GM18909 (cell line): ENCODE measurements around the gene MMEL1.
"Not testable (repeated sequence)": the region's sequence is repeated elsewhere in the genome, so short reads cannot be mapped to it uniquely, and the experiment has no call there.

ENCODE experiments used
- ATAC-seq: cut with Tn5 transposase; IDR thresholded peaks from one replicate; pipeline ENCODE4 v1.9.1; 2021; ENCODE audit warnings: mild to moderate bottlenecking; ENCODE audit not compliant: unreplicated experiment, poor library complexity

Gene MMEL1

DNA sequence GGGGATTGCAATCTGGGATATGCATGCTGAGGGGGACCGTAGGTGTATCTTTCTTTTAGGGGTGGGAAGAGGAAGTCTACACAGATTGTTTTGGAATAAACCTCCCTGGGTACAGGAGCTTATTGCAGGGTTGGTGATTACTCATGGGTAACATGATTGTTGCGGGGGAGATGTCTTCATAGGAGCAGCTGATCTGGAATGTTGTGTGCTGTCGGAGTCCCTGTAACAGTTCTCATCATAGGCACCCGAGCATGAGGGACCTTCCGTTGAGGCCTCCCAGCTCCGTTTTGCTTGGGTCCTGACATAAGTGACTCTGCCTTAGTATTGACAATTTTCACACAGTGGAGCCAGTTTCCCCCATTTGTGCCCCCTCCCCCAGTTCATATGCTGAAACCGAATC is 50.4 kb downstream of the MMEL1 start:
- no peak for ATAC-seq

DNA sequence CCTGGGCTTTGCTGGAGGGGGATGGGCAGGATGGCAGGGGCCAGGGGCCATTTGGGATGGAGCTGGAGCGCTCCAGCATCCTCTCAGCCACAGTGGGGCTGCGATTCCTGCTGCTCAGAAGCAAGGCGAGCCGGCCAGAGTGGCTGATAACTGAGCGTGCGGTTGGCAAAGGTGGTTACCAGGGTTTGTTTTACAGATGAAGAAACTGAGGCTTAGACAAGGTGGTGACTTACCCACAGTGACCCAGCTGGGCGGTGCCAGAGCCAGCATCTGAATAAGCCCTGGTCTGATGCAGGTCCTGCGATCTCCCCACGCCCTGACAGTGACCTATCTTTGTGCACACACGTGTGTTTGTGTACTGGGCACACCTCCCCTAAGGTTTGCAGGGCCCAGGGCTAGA is 52.1 kb downstream of the MMEL1 start:
- ATAC-seq = no peak

DNA sequence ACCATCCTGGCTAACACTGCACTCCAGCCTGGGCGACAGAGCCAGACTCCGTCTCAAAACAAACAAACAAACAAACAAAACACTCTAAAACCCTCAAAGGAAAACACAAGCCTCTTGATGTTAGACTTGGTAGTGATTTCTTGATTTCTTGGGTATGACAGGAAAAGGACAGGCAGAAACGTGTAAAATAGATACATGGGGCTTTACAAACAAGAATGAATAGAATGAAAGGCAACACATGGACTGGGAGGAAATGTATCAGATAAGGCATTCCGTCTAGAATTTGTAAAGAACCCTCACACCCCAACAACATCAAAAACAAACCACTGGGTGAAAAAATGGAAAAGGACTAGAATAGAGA is 54.1 kb downstream of the MMEL1 start:
- ATAC-seq = no peak

DNA sequence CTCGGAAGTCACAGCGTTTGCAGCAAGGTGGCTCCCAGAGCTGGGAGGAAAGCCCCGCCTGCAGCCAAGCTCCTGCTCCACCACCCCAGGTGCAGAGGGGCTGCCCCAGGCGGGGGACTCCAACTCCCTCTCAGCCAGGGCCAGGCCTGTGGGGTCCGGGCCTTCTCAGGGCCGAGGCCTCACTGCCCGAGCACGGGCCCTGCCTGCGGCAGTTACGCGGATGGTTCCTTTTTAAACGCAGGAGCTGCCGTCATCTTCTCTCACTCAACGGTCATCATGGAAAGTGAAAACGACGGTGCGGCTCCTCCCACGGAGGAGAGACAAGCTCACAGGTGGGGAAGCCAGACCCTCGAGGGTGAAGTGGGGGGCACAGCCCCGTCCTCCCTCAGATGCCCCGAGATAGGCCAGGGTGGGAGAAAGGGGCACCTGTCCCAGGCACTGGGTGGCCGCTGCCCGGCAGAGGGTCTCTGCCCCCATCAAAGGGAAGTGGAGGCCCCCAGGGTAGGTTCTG is 55.2 kb downstream of the MMEL1 start:
- peak; percentile 53 for ATAC-seq

DNA sequence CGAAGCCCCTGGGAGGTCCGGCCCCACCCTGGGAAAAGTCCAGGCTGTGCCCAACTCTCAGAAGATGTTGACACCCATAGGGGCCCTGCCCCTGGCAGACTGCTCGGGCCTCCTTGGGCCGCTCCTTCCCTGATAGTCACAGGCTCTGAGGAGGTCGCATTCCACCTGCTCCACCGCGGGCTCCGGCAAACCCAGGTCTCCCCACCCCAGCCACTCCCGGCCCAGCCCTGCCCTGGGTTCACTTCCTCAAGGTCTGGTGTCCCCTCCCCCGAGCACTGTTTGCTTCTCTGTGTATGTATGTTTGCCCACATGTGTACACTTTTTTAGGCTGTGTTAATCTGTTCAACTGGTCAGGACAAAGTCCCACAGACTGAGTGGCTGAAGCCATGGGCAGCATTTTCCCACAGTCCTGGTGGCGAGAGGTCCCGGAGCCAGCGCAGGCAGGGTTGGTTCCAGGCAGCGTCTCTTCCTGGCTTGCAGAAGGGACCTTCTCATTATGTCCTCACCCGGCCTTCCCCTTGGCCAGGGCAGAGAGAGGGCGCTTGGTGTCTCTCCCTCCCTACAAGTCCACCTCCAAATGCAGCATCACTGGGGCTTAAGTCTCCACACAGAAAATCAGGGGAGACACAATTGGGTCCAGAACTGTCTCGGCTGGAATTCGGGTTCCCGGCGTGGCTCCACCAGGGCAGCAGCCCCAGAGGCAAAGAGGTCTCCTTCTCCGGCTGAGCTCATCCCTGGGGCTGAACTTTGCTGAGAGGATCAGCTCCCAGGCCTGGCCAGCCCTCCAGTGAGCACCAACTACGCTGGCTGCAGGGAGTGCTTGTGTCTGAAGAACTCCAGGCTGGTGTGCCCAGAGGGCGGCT is 56.8 kb downstream of the MMEL1 start:
- no peak for ATAC-seq

DNA sequence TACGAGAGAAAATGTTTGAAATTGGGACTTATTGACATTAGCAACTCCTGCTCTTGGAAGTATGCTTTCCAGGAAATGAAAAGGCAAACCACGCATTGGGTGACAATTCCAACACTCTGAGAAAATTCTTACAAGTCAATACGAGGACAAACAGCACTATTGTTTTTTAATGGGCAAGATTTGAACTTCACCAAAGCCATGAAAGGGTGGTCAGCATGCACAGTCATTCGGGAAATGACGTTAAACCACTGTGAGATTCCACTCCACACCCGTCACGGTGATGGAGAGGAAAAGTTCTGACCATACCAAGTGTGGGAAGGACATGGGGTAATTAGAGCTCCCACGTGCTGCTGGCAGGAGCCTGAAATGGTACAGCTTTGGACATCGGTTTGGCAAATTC is 58.5 kb downstream of the MMEL1 start:
- ATAC-seq = no peak

DNA sequence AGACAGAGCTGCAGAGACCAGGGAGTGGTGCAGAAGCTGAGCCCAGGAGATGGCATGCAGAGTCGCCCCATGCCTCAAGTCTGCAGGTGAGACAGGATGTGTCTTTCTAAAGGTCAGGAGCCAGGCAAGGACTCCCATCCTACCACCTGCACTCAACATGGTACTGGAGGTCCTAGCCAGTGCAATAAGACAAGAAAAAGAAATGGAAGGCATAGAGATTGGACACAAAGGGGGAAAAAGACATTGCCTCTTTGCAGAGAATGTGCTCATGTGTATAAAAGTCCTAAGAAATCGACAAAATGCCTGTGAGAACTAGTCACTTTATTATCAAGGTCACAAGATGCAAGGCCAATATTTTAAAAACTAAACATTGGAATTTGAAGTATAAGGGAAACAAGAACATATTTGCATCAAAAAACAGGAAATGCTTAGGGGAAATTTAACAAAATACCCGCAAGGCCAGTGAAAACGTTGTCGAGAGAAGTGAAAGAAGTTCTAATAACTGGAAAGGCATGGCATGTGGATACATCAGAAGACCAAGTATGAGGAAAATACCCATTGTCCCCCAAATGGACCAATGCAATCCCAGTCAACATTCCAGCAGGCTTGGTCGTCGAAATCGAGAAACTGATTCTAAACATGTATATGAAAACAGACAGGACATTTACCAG is 59.4 kb downstream of the MMEL1 start:
- no peak for ATAC-seq

DNA sequence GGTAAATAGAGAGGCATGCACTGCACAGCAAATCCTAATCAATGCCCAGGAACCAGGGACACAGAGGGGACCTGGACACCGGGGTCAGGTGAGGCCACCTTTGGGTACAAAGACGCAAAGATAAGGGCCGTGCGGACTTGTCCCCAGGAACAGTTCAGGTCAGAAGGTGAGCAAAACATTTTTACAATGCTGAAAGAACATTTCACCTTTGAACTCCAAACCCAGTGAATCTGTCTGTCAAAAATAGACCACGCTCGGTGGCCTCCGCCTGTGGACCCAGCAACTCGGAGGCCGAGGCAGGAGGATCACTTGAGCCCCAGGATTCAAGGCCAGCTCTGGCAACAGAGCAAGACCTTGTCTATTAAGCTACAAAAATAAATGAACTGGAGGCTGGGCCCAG is 61.5 kb downstream of the MMEL1 start:
- ATAC-seq = no peak

DNA sequence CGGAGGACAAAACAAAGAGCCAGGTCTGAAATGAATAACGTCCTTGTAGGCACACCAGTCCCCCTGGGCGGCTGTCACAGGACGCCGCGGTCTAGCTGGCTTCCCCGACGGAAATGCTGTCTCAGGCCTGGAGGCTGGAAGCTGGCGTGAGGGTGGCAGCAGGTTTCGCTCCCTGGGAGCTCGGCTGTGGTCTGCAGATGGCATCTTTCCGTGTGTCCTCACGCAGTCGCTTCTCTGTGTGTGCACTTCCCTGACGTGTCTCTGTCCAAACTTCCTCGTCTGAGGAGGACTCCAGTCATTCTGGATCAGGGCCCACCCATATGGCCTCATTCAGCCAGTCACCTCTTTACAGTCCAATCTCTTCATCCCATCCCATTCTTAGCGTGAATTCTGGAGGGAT is 62.5 kb downstream of the MMEL1 start:
- ATAC-seq = no peak

DNA sequence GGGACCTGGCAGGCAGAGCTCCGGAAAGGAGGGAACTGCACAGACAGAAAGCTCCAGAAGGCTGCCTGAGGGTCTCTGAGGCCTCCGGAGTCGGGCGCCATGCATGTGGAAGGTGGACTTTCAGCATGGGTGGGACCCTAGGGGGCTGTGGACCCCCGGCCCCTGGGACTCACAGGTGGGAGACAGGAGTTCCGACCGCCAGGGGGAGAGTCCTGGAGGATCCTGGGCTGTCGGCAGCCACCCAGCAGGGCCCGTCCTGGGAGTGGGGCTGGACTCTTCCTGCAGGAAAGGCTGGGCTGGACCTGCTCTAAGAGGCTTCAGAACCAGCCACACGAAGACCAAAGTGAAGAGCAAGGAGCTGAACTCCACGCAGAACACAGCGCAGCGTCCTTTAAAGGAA is 63.1 kb downstream of the MMEL1 start:
- ATAC-seq = not testable (repeated sequence)

DNA sequence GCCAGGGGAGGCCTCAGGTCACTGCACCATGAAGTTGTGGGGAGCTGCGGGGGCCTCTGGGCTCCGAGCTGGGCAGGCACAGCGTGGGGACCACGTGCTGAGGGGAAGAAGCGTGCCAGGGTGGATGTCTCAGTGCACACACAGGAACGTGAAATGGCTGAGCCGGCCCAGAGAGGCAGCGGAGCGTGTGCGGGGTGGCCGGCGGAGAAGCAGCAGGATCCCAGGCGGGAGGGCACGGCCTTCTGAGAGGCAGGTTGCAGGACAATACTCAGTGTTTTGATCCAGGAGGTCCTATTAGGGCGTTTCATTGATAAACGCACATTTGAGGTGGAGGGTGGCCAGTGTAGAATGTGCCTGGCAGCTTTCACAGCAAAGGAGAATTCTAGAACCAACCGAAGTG is 63.8 kb downstream of the MMEL1 start:
- no peak for ATAC-seq

DNA sequence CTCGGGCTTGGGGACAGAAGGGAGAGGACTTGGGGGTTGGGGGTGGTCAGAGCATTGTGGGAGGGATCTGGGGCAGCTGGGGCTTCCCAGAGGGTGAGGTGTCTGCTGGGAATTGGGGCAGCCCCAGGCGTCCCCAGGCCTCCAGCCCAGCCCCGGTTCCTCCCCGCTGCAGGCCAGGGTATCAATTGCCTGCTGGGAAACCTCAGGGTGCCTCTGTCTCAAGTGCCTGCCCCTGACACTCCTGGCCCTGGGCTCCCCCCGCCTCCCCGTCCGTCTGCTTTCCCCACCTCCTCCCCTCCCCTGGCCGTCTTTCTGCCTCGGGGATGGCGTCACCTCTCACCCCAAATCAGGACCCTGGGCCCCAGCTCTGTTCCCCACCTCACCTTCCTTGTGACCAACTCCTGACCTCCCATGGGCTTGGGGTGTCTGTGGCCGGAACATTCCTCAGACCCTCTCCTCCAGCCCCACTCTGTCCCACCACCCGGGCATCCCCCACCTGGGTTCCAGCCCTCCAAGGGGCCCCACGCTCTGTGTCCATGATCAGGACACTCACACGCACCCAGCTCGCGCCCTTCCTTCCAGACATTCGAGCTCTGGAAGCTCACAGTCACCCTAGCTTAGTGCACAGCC is 64.5 kb downstream of the MMEL1 start:
- not testable (repeated sequence) for ATAC-seq

DNA sequence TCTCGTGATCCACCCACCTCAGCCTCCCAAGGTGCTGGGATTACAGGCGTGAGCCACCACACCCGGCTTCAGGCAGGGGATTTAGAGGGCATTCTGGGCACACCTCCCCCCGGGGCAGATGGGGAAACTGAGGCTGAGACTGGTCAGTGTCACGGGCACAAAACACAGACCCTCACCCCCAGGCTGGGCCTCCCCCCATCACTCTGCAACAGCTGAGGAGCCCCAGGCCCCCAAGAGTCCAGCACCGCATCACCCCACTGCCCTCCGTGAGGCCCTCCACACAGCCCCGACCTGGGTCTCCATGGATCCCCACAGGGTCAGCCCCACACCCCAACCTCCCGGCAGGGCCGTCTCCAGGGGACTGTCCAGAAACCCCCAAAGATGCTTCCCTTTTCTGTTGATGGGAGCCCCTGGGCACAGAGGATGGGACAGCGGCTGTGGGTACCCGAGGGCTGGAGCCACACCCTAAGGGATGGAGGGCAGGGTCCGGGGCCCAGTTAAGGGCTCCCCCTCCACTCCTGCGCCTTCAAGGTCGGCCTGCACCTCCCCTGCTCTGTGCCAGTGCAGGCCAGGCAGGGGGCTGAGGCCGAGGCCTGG is 65.6 kb downstream of the MMEL1 start:
- ATAC-seq = no peak

DNA sequence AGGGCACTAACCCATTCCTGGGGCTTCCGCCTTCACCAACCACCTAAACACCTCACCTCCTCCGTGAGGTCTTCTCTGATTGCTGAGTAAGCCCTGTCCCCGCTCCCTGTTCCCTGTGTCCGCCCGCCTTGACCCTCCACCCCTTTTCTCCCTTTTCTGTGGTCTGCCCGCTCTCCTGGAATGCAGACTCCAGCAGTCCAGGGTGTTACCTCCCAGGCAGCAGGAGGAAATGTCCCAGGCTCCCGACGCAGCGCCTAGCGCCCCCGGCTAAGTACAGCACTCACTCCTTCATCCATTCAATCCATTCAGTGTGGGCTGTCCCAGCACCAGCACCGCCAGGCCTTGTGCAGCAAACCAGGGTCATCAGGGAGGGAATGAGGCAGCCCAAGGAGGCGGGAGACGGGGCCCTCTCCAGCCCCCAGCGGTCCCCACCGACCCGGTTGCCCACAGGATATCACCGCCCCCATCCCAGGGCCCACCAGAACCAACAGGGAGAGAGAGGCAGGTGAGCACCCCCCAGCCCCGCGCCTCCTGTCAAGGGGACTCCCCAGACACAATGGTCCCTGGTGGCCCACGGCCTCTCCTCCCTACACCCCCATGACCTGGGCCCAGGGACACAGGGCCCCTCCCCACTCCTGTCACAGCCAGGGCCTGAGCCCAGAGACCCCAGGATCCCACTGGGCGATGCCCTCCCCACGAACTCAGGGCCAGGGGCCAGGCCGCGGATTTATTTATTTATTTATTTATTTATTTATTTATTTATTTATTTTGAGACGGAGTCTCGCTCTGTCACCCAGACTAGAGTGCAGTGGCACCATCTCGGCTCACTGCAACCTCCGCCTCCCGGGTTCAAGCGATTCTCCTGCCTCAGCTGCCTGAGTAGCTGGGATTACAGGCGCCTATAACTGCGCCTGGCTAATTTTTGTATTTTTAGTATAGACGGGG is 66.4 kb downstream of the MMEL1 start:
- no peak for ATAC-seq

DNA sequence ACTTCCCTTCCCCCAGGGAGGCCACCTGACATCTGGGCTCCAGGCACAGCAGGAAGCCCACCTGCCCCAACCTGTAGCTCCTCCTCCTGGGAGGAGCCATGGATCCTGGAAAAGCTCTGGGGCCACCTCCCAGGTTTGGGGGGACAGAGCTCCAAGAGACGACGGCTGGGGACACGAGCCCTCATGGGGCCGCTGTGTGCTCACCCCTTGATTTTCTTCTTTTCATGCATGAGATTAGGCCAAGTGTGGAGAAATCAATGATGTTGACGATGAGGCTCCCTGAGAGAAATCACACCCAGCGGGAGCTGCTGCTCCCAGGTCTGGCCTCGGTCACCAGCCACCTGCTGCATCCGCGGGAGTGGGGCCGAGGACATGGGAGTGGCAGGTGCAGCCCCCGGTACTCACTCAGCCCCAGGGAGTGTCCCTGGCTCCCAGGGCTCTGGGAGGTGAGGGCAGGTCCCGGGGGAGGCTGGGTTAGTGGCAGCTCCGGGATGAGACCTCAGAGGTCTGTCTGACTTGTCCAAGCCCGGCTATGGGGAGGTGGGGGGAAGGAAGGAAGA is 67.9 kb downstream of the MMEL1 start:
- ATAC-seq = no peak

DNA sequence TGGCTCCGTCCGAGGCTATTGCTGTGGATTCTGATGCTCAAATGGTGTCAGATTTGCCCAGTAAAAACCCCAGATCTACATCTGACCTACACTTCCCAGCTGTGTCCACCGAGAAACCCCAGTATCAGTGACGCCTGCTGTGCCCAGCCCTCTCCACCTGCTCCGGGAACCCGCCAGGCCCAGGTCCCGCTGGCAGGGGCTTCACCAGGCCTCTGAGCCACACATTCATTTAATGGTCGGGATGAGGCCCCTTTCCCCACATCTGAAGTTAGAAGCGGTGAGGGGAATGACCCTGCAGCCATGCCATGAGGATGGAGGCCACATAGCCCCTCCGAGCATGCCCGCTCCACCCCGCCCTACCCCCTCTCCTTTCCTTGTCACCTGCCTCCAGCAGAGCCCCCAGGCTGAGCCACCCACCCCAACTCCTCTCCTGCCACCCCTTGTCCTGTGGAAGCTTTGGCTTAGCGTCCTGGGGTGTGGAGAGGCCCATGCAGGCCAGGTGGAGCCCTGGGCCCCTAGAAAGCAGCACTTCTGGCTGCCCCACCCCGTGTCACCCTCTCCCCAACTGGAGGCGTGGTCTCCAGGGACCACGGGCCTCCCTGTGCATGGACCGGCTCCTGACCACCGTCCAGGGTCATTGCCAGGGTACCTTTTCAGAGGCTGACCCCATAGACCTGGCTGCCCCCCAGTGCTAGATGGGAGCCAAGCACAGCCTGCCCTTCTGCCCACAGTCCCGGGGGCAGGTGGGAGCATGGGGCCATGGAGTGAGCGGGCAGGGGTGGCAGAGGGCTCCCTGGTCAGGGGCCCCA is 68.6 kb downstream of the MMEL1 start:
- no peak for ATAC-seq

DNA sequence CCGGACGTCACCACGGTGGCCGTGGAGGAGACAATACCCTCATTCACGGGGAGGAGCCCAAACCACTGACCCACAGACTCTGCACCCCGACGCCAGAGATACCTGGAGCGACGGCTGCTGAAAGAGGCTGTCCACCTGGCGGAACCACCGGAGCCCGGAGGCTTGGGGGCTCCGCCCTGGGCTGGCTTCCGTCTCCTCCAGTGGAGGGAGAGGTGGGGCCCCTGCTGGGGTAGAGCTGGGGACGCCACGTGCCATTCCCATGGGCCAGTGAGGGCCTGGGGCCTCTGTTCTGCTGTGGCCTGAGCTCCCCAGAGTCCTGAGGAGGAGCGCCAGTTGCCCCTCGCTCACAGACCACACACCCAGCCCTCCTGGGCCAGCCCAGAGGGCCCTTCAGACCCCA is 69.6 kb downstream of the MMEL1 start:
- no peak for ATAC-seq
